Mesendoderm (in vitro differentiated cells): ENCODE data around the gene PDCD1LG2.
A peak's percentile ranks its signal among the peaks of the same experiment; 100 is the strongest.

Experiments
- DNase-seq: peaks from one replicate; pipeline ENCODE4 v3.0.0; 2013
- H2AK5ac ChIP-seq: 2 replicates; pipeline ENCODE4 v1.6.1; 2013; ENCODE audit warnings: low read length, inconsistent platforms
- H2BK120ac ChIP-seq: 2 replicates; pipeline ENCODE4 v1.6.1; 2013; ENCODE audit warnings: low read depth, mild to moderate bottlenecking, low read length, moderate library complexity, mixed read lengths
- H2BK15ac ChIP-seq: replicated peaks from 2 replicates; pipeline ENCODE4 v1.6.1; 2013; ENCODE audit warnings: low read depth, mild to moderate bottlenecking, moderate library complexity
- H2BK5ac ChIP-seq: 2 replicates; pipeline ENCODE4 v1.6.1; 2013; ENCODE audit warnings: low read length, inconsistent platforms
- H3K18ac ChIP-seq: 2 replicates; pipeline ENCODE4 v1.6.1; 2013; ENCODE audit warnings: mild to moderate bottlenecking, low read length, mixed read lengths
- H3K23ac ChIP-seq: one replicate; pipeline ENCODE4 v1.6.1; 2013; ENCODE audit warnings: low read length
- H3K27ac ChIP-seq: 2 replicates; pipeline ENCODE4 v1.5.1; 2013; ENCODE audit warnings: low read depth, mild to moderate bottlenecking, inconsistent platforms, low read length, moderate library complexity
- H3K27me3 ChIP-seq: 2 replicates; pipeline ENCODE4 v1.6.1; 2013; ENCODE audit warnings: low read length, control low read depth, mild to moderate bottlenecking, inconsistent platforms; ENCODE audit not compliant: insufficient read depth, poor library complexity
- H3K36me3 ChIP-seq: 2 replicates; pipeline ENCODE4 v1.6.1; 2013; ENCODE audit warnings: low read length, inconsistent platforms; ENCODE audit not compliant: control insufficient read depth, insufficient read depth
- H3K4ac ChIP-seq: one replicate; pipeline ENCODE4 v1.6.1; 2013; ENCODE audit warnings: low read depth, mild to moderate bottlenecking, low read length, moderate library complexity
- H3K4me1 ChIP-seq: 2 replicates; pipeline ENCODE4 v1.6.1; 2013; ENCODE audit warnings: low read depth, low read length, inconsistent platforms; ENCODE audit not compliant: control insufficient read depth
- H3K4me2 ChIP-seq: 2 replicates; pipeline ENCODE4 v1.6.1; 2013; ENCODE audit warnings: low read length
- H3K4me3 ChIP-seq: 2 replicates; pipeline ENCODE4 v1.5.1; 2013; ENCODE audit warnings: mild to moderate bottlenecking, low read length
- H3K56ac ChIP-seq: one replicate; pipeline ENCODE4 v1.6.1; 2013; ENCODE audit warnings: low read length
- H3K79me1 ChIP-seq: 2 replicates; pipeline ENCODE4 v1.6.1; 2013; ENCODE audit warnings: low read length, inconsistent platforms
- H3K79me2 ChIP-seq: 2 replicates; pipeline ENCODE4 v1.6.1; 2013; ENCODE audit warnings: mild to moderate bottlenecking, low read length; ENCODE audit not compliant: control insufficient read depth, insufficient read depth
- H3K9ac ChIP-seq: 2 replicates; pipeline ENCODE4 v1.6.1; 2013; ENCODE audit warnings: low read length, inconsistent platforms
- H4K5ac ChIP-seq: one replicate; pipeline ENCODE4 v1.6.1; 2013; ENCODE audit warnings: low read length
- H4K8ac ChIP-seq: one replicate; pipeline ENCODE4 v1.6.1; 2013; ENCODE audit warnings: low read depth, mild to moderate bottlenecking, control low read depth, low read length, moderate library complexity
- WGBS: extraction: QIAGEN DNeasy Blood & Tissue Kit; methylation state at CpG from one replicate; pipeline ENCODE4 v1.1.7; 2013; ENCODE audit warnings: low lambda C conversion rate, missing lambda C conversion rate; ENCODE audit not compliant: insufficient coverage; ENCODE audit errors: extremely low coverage; 5-methylcytosine and 5-hydroxymethylcytosine counted together

The PDCD1LG2 gene

DNA sequence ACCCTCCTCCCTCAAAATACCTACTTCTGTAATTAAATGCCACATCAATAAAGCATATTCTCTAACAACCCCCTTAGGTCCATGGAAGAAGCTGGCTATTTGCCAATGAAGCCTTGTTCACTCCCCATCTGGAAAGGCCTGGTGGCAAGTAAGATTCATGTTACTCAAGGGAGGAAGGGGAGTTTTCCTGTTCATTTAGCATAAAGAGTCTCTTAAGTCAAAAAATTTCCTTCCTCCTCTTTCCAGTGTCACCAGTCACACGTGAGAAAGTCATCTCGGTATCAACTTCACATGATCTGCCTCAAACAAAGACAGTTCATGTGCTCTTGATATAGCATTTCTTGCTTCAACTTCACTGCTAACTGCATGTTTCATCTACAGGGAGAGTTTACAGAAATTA is 85.8 kb downstream of the PDCD1LG2 start:
- Histone ChIP-seq H3K18ac (no peak overlapping the region), H2BK120ac (no peak overlapping the region), H2BK15ac (no peak overlapping the region), H2BK5ac (no peak overlapping the region), H3K79me2 (no peaks in the 10 kb centered on the region), H3K4me1 (no peaks in the 10 kb centered on the region), H3K79me1 (no peaks in the 10 kb centered on the region), H3K23ac (no peak overlapping the region), H3K27me3 (no peaks in the 10 kb centered on the region), H3K4me3 (no peak overlapping the region), H3K4ac (no peak overlapping the region), H3K27ac (no peak overlapping the region), H4K8ac (no peak overlapping the region), H3K4me2 (no peak overlapping the region), H3K56ac (no peak overlapping the region), H4K5ac (no peak overlapping the region), H3K36me3 (no peaks in the 10 kb centered on the region), H3K9ac (no peak overlapping the region), H2AK5ac (no peak overlapping the region)
- WGBS = no CpG with 5 or more reads among the region's 2 CpGs
- no peak for DNase-seq

- Histone ChIP-seq H3K79me1 (no peaks in the 10 kb centered on the region), H3K27me3 (no peaks in the 10 kb centered on the region), H3K23ac (no peak overlapping the region), H4K8ac (no peak overlapping the region), H3K18ac (no peak overlapping the region), H3K4me2 (no peak overlapping the region), H3K56ac (no peak overlapping the region), H3K9ac (no peak overlapping the region), H4K5ac (no peak overlapping the region), H2BK5ac (no peak overlapping the region), H3K4ac (no peak overlapping the region), H3K36me3 (no peaks in the 10 kb centered on the region), H2BK15ac (no peak overlapping the region), H2BK120ac (no peak overlapping the region), H3K4me1 (no peaks in the 10 kb centered on the region), H3K27ac (no peak overlapping the region), H3K4me3 (no peak overlapping the region), H2AK5ac (no peak overlapping the region), H3K79me2 (no peaks in the 10 kb centered on the region)
- peak; percentile 8 for DNase-seq
- WGBS = no CpG with 5 or more reads among the region's 6 CpGs
These were observed 98.2 kb downstream of the PDCD1LG2 start for GRCh38 chr9:5608298-5609225.

GRCh38 chr9:5609226-5609596 is 98.9 kb downstream of the PDCD1LG2 start:
- H3K27ac ChIP-seq = no peak overlapping the region
- H3K23ac ChIP-seq = no peak overlapping the region

GRCh38 chr9:5610491-5610890 is 100.2 kb downstream of the PDCD1LG2 start:
- no peak overlapping the region for H3K4me2 ChIP-seq
- no peak overlapping the region for H3K56ac ChIP-seq
- DNase-seq = no peak
- no peak overlapping the region for H4K8ac ChIP-seq
- H3K36me3 ChIP-seq = no peaks in the 10 kb centered on the region
- no peaks in the 10 kb centered on the region for H3K27me3 ChIP-seq
- no peaks in the 10 kb centered on the region for H3K4me1 ChIP-seq
- H3K79me1 ChIP-seq = no peaks in the 10 kb centered on the region
- H3K4ac ChIP-seq = no peak overlapping the region
- H4K5ac ChIP-seq = no peak overlapping the region
- no peak overlapping the region for H2BK120ac ChIP-seq
- H2AK5ac ChIP-seq = no peak overlapping the region
- no peak overlapping the region for H3K9ac ChIP-seq
- no peak overlapping the region for H3K27ac ChIP-seq
- no peak overlapping the region for H3K18ac ChIP-seq
- no peak overlapping the region for H2BK5ac ChIP-seq
- H3K79me2 ChIP-seq = no peaks in the 10 kb centered on the region
- WGBS = no CpG with 5 or more reads among the region's 2 CpGs
- no peak overlapping the region for H3K23ac ChIP-seq
- no peak overlapping the region for H2BK15ac ChIP-seq
- H3K4me3 ChIP-seq = no peak overlapping the region

More at GRCh38 chr9:5609226-5609596, 98.9 kb downstream of the PDCD1LG2 start:
- Histone ChIP-seq H3K4me3 (no peak overlapping the region), H3K79me2 (no peaks in the 10 kb centered on the region), H2BK15ac (no peak overlapping the region), H2BK120ac (no peak overlapping the region), H3K56ac (no peak overlapping the region), H3K4ac (no peak overlapping the region), H2AK5ac (no peak overlapping the region), H3K4me2 (no peak overlapping the region), H3K18ac (no peak overlapping the region), H3K27me3 (no peaks in the 10 kb centered on the region), H4K5ac (no peak overlapping the region), H4K8ac (no peak overlapping the region), H3K79me1 (no peaks in the 10 kb centered on the region), H3K36me3 (no peaks in the 10 kb centered on the region), H3K4me1 (no peaks in the 10 kb centered on the region), H2BK5ac (no peak overlapping the region), H3K9ac (no peak overlapping the region)
- no peak for DNase-seq
- no CpG with 5 or more reads among the region's 3 CpGs for WGBS

DNA sequence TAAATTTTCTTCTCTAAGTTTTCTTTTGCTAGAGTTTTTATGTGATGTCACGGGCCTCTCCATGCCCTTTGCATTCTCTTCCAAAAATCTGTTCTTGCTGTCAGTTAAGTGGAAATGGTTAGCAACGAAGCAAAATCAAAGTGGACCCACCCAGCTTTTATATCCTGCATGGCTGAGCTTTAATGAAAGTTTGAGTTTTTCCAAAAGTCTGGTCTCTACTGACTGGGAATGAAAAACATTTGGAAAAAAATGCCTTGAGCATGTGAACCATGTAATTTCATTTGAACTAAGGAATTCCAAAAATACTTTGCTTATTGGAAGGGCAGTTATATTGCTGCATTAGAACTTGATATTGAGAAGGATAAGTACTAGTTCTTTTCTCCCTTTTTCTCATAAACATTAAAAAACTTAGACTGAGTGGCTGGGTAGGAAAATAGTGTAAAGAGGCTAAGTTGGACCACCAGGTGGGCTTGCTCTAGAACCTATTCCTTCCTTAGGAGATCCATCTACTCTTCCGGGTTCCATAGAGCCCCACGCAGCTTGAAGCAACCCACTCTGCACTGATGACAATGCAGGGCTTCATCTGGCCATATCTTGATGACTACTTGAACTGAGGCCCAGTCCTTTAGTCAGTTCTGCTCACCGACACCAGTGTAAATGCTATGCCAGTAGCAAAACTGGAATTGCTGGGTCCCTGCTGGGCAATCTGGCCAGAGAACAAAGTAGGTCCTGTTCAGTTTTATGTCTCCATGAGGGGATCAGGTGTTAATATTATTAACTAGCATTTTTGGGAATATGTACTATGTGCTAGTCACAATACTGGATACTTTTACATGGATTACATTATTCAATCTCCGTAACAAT is 101.2 kb downstream of the PDCD1LG2 start:
- Histone ChIP-seq H3K9ac (no peak overlapping the region), H3K79me1 (no peaks in the 10 kb centered on the region), H3K4me1 (no peaks in the 10 kb centered on the region), H3K4ac (no peak overlapping the region), H3K27me3 (no peaks in the 10 kb centered on the region), H4K8ac (no peak overlapping the region), H3K18ac (no peak overlapping the region), H3K27ac (no peak overlapping the region), H3K23ac (no peak overlapping the region), H2BK15ac (no peak overlapping the region), H3K56ac (no peak overlapping the region), H3K79me2 (no peaks in the 10 kb centered on the region), H2BK5ac (no peak overlapping the region), H3K4me2 (no peak overlapping the region), H3K36me3 (no peaks in the 10 kb centered on the region), H3K4me3 (no peak overlapping the region), H4K5ac (no peak overlapping the region), H2AK5ac (no peak overlapping the region), H2BK120ac (no peak overlapping the region)
- no peak for DNase-seq
- no CpG with 5 or more reads among the region's 6 CpGs for WGBS
